Right lobe of liver (tissue), 6 donors: ENCODE results near the gene UXS1. TPM values are rescaled to one million over a fixed set of nuclear protein-coding genes. Genes with fewer than 3 reads are reported as not detected.

Experiments used
- ATAC-seq, 4 donors: fragments of 200-7000 bp; cut with Tn5 transposase; one replicate each; pipeline ENCODE4 v1.9.1; 2020; ENCODE audit warnings: mild to moderate bottlenecking in 4 of 4, moderate library complexity in 4 of 4
- DNase-seq, 3 donors: peaks; one replicate each; pipeline ENCODE4 v3.0.0-alpha.2; 2020
- H3K27ac ChIP-seq, 3 donors: fragments of 200-600 bp; one replicate each; pipeline ENCODE4 v1.8.0; 2022
- H3K27me3 ChIP-seq, 2 donors: fragments of 200-600 bp; one replicate each; pipeline ENCODE4 v1.8.0; 2022
- H3K36me3 ChIP-seq, 4 donors: fragments of 200-600 bp; sonication (generic) in 1 of 4; one replicate each; pipeline versions ENCODE4 v1.5.1 to v1.8.0; 2017 to 2022; ENCODE audit warnings: control low read depth in 1 of 4
- H3K4me1 ChIP-seq, 4 donors: fragments of 200-600 bp; sonication (generic) in 1 of 4; one replicate each; pipeline versions ENCODE4 v1.5.1 to v1.8.0; 2017 to 2022; ENCODE audit warnings: control low read depth in 1 of 4
- H3K4me3 ChIP-seq, 3 donors: fragments of 200-600 bp; one replicate each; pipeline ENCODE4 v1.8.0; 2022
- H3K9me3 ChIP-seq, 4 donors: fragments of 200-600 bp; sonication (generic) in 1 of 4; one replicate each; pipeline versions ENCODE4 v1.5.1 to v1.8.0; 2017 to 2022; ENCODE audit warnings: control low read depth in 1 of 4
- CTCF ChIP-seq, 4 donors: fragments of 200-600 bp in 3 of 4; fragments of 450-650 bp in 1 of 4; IDR thresholded peaks; one replicate each; pipeline versions ENCODE4 v1.5.1 to v1.8.0; 2016 to 2022; ENCODE audit warnings: antibody characterized with exemption in 4 of 4, mild to moderate bottlenecking in 2 of 4
- POLR2A ChIP-seq: fragments of 450-650 bp; IDR thresholded peaks from one replicate; pipeline ENCODE4 v1.6.1; 2017; ENCODE audit warnings: antibody characterized with exemption, mild to moderate bottlenecking
- WGBS: methylation state at CpG from one replicate; pipeline ENCODE4 v1.1.6; 2018; ENCODE audit warnings: low coverage, low lambda C conversion rate; ENCODE audit not compliant: insufficient coverage; ENCODE audit errors: missing lambda C conversion rate; 5-methylcytosine and 5-hydroxymethylcytosine counted together
- intact Hi-C, 2 donors: fragments of 100-400 bp; cut with DNase I; formaldehyde crosslinking; loops; one replicate each; pipeline versions ENCODE4 v1.11.2 to v1.14.1; 2022
- total RNA-seq, 6 experiments: library from RNA; depleted of rRNA in 2 of 6; stranded (reverse); fragments of >200 nt in 2 of 6; fragmentation: NEBNext Ultra II Directional in 3 of 6; extraction: Animal tissue kit (Norgen Biotek cat#: 25700) in 3 of 6; gene quantifications; one replicate each; pipeline versions ENCODE4 v1.1.0 to v1.2.4, GENCODE V29; 2016 to 2023
- donor health status: DM: no; HTN: yes; CAD: no.
- donor health status: DM: no; HTN: no; CAD: no.
- donor health status: DM: no; HTN: no; CAD: no.
- donor health status: DM: no; HTN: yes; CAD: no.
- donor health status: DM: no; HTN: yes; CAD: no.

The UXS1 gene
- total RNA-seq, 6 experiments from 2014 or later: 8.2 to 56.2 (median 14.0) TPM

GRCh38 chr2:106130251-106130998 lies 63.7 kb downstream of the UXS1 start:
- H3K27ac ChIP-seq: no peak overlapping the region

GRCh38 chr2:106129592-106129991 lies 64.5 kb downstream of the UXS1 start:
- H3K9me3 ChIP-seq: no peaks in the 10 kb centered on the region
- DNase-seq (no peak), ATAC-seq (no peak)
- intact Hi-C loops: no loop called here
- H3K4me3 ChIP-seq: no peak overlapping the region
- no peaks in the 10 kb centered on the region for H3K27me3 ChIP-seq
- peaks cover 0 to 12% (median 0%) of the 10 kb centered on the region in 4 donors for H3K4me1 ChIP-seq
- 85% methylated on average over 2 of the region's 2 CpGs for WGBS
- no peak overlapping the region for H3K27ac ChIP-seq
- H3K36me3 ChIP-seq: no peaks in the 10 kb centered on the region
- no peak for TF ChIP-seq CTCF (IDR thresholded peaks at IDR 0.05)
- TF ChIP-seq POLR2A: no peak

More at GRCh38 chr2:106130251-106130998, 63.7 kb downstream of the UXS1 start:
- Histone ChIP-seq H3K27me3 (no peaks in the 10 kb centered on the region), H3K9me3 (no peaks in the 10 kb centered on the region), H3K4me3 (no peak overlapping the region), H3K36me3 (no peaks in the 10 kb centered on the region), H3K4me1 (peaks cover 0 to 12% (median 0%) of the 10 kb centered on the region in 4 donors)
- DNase-seq: no peak
- TF ChIP-seq CTCF (IDR thresholded peaks at IDR 0.05) (no peak), POLR2A (no peak)
- 64% methylated on average over 9 of the region's 13 CpGs for WGBS
- intact Hi-C loops: no loop called here
- peak in 2 of 4 donors; percentile 12 to 29 for ATAC-seq

- Histone ChIP-seq H3K27me3 (no peaks in the 10 kb centered on the region), H3K27ac (no peak overlapping the region), H3K4me3 (no peak overlapping the region), H3K4me1 (peaks cover 0 to 12% (median 0%) of the 10 kb centered on the region in 4 donors), H3K36me3 (no peaks in the 10 kb centered on the region), H3K9me3 (no peaks in the 10 kb centered on the region)
- 100% methylated on average over 1 of the region's 2 CpGs for WGBS
- no peak for TF ChIP-seq POLR2A
- no peak for TF ChIP-seq CTCF (IDR thresholded peaks at IDR 0.05)
- no peak for DNase-seq
- ATAC-seq: no peak
- intact Hi-C loops: no loop called here
Measured at GRCh38 chr2:106129150-106129549, 65.0 kb downstream of the UXS1 start.

- Histone ChIP-seq H3K27me3 (no peaks in the 10 kb centered on the region), H3K36me3 (no peaks in the 10 kb centered on the region), H3K27ac (no peak overlapping the region), H3K9me3 (no peaks in the 10 kb centered on the region), H3K4me1 (peaks cover 0 to 12% (median 0%) of the 10 kb centered on the region in 4 donors), H3K4me3 (no peak overlapping the region)
- WGBS: 100% methylated on average over 7 of the region's 10 CpGs
- ATAC-seq: no peak
- no peak for DNase-seq
- intact Hi-C loops: no loop called here
- TF ChIP-seq POLR2A: no peak
- TF ChIP-seq CTCF (IDR thresholded peaks at IDR 0.05): no peak
Measured at GRCh38 chr2:106127776-106128268, 66.3 kb downstream of the UXS1 start.
